Activated T-cell treated with anti-CD3 and anti-CD28 coated beads for 1 hour (primary cell): ENCODE measurements around the gene CELSR2.

Experiments
- DNase-seq: peaks from one replicate; pipeline ENCODE4 v3.0.0-alpha.2; 2020; ENCODE audit warnings: low read depth

CELSR2 gene

DNA sequence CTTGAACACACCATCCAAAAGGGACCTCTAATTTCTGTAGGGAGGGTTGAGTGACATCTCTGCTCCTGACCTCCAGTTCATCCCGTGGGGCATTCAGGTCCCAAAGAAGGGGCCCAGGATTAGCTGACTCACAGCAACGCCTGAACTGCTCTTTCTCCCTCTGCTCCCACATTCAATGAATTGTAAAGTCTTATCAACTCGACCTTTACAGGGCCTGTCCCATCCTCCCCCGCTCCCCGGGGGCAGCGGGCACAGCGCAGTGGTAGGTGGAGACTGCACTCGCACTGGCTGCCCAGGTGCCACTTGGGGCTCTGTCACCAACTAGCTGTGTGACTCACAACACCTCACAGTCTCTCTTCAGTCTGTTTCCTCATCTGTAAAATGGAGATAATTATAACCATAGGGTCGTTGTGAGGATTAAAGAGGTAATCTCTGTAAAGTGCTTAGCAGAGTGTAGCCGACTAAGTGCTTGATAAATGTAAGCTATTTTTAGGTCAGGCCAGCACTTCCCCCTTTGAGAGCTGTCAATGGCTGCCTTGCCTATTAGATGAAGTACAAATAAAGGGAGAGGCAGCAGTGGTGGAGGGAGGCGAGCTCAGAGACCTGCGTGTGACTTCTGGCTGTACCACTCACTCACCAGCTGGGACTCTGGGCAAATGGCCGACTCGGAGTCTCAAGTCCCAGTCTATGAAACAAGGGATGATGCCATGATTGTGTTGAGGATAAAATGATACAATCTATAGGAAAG is 58.1 kb downstream of the CELSR2 start:
- DNase-seq = no peak

DNA sequence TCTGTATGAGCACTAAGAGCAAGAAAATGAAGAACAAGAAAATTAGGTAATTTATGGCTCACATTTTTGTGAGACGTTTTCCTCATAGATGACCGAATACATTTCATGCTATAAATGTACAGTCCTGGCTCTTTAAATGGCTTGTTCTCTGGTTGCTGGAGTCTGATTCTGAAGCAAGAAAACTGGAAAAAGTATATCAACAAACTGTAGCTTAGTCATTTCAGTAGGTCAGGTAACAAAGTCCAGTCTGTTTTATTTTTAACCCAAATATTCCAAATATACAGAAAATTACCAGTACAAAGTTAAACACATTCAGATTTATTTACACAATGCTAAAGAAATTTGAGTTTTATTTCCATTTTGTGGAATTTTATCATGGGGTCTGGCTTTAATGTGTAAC is 60.0 kb downstream of the CELSR2 start:
- no peak for DNase-seq

DNA sequence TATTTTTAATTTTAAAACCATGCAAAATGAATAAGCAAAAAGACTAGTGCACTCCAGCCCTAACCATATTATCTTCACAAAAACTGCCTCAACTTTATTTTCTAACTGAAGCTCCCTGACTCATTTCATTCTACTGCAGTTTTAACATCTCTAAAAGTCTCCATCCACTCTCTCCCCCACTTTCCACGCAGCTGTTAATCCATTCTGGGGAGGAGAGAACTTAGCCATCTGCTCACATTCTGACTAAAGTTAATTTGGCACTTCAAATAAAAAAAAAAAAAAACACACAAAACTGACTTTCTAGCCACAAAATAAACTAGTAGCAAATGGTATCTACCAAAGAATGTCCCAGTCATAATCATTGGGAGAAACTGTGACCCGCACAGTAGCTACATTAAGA is 62.9 kb downstream of the CELSR2 start:
- DNase-seq = no peak

DNA sequence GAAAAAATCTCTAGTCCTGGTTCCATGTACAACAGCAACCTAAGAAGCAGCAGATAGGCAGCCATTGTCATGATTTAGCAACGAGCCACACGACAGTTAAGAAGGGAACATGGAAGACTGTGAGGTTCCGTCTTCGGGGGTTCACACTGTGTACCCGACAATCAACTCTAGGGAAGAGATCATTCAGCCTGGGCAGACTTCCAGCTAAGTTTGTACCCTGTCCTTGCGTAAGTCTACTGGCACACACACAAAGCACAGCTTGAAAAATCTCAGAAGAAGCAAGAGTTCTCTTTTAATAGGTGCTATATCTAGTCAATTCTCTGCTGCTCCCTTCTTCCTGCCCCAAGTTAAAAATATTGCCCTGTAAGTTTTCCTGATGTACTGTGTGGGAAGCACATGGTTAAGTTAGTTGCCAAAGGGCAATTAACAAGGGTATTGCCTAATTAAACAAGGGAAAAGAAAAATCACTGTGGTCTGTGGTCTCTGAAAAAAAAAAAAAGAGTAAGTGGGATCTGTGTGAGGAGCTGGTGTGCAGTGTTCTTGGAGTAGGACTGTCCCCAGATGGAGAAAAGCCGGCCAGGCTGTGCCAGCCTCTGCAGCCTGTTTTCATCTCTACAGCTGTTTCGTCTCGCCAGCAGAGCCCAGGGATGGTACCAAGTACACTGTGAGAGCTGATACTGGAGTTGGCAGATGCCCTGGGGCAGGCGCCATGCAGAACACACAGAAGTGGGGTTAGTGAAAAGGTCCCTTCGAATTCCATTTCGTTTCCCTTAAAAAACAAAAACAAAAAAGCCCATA is 63.8 kb downstream of the CELSR2 start:
- no peak for DNase-seq

DNA sequence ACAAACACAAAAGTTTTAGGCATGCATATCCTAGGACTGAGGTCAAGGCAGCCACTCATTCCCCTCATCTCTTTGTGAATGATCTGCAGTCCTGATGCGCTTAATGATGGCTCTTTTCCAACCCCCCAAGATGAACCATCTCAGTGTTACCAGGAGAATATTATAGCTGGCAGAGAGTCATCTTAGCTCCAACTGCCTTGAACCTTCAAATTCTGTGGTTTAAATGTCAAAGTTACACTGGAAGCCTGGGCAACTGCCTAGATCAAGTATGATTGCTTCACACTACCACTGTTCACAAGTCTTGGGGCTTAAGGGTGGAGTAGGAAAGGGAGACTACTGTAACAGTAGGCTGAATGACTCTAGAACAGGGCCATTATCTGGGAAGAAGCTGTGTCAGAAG is 65.5 kb downstream of the CELSR2 start:
- no peak for DNase-seq

DNA sequence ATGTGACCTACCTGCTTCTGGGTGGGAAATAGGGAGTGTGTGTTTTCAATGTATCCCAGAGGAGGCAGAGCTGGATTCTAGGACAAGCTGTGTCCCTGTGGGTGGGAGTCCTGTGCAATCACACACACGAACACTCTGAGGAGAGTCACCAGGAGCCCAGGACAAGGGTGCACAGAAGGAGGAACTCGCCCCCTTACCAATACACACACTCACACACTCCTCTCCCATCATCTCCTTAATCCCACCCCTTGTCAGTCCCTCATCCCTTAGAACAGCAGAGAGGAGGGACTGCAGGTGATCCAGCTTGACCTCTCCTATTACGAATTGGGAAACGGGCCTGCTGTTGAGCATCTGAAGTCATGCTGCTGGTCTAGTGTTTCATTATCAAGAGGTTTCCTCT is 65.9 kb downstream of the CELSR2 start:
- no peak for DNase-seq

DNA sequence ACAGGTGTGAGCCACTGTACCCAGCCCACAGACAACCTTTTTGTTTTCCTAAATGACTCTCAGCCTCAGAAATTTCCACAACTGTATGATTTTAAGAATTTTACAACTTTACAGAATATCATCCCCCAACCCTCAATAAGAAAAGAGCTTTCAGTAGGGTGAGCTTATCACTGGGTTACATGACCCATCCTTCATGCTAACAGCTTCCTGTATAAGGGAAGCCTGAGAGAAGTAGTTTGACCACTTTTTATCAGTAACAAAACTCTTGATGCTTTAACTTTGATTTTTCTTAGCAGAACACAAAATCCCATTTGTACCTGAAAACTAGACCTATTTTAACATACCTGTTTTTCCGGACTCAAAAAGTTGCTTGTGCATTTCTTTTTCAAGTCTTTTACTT is 67.2 kb downstream of the CELSR2 start:
- no peak for DNase-seq

DNA sequence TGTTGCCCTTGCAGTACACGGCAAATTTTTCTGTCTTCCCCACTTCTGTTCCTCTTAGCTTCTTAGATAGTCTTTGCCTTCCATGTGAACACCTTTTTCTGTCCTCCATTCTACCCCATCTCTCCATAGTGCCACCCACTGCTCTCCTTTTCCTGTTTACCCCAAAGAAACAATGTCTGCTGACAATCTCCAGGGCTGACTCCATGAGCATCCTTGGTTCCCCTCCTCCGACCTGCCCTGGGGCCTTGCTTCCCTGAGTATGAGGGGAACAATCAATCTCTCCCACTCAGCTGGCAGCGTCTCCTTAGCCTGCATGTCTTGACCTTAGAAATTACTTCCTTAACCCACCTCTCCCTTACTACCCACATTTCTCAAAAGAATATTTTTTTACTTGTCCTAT is 69.8 kb downstream of the CELSR2 start:
- no peak for DNase-seq

DNA sequence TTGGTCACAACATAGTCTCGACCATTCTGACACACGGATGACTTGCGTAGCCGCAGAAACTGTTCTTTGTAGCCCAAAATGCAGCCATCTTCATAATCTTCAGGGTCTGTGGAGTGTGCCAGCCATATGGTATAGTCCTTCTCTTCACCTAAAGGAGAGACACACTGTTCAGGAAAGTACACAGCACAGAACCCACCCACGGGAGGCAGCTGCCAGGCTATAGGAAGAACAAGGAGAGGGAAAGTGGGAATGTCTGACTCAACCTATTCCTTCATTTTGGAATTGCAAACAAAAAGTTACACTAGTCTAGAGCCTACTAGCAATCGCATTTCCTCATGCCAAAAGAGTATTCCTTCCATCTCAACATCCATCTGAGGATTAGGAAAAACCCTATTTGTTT is 73.6 kb downstream of the CELSR2 start:
- DNase-seq = no peak
